AG09319 (cell line): ENCODE data around the gene ZMAT3.
A peak's percentile ranks its signal among the peaks of the same experiment; 100 is the strongest.
"Not testable (repeated sequence)": the region's sequence is repeated elsewhere in the genome, so short reads cannot be mapped to it uniquely, and the experiment has no call there.

Experiments used
- DNase-seq: peaks from one replicate; pipeline ENCODE4 v3.0.0-alpha.2; 2010; ENCODE audit warnings: low read depth; ENCODE audit errors: extremely low read depth
- TF ChIP-seq, protein P1 (sequence below): IDR thresholded peaks from 2 replicates; pipeline ENCODE4 v1.5.1; 2011; ENCODE audit warnings: low read depth, mild to moderate bottlenecking, inconsistent platforms, low read length, moderate library complexity

Gene ZMAT3

DNA sequence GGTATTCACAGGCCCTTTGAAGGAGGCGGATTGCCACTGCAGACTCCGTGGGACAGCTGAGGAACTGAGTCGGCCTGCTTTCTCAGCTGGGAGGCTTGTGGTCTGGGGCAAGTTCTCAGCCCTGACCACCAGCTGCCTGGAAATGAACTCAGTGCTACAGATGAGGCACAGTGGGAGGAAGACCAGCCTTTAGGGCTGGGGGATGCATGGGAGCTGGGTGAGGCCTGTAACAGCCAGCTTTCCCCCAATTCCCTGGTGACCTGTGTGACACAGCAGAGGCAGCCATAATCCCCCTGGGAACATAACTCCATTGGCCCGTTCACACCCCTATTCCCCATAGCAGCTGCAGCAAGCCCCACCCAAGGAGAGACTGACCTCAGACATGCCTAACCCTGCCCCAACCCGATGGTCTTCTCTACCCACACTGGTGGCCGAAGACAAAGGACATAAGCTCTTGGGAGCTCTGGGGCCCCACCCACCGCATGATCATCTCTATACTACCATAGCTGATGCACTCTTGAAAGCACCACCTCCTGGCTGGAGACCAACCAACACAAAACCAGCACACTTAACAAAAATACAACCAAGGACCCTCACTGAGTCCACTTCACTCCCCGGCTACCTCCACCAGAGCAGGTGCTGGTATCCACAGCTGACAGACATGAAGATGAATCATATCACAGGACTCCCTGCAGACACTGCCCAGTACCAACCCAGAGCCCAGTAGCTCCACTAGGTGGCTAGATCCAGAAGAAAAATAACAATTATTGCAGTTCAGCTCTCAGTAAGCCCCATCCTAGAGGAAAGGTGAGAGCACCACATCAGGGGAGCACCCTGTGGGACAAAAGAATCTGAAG lies 24.9 kb downstream of the ZMAT3 start:
- DNase-seq: no peak
- TF ChIP-seq, protein P1, sequence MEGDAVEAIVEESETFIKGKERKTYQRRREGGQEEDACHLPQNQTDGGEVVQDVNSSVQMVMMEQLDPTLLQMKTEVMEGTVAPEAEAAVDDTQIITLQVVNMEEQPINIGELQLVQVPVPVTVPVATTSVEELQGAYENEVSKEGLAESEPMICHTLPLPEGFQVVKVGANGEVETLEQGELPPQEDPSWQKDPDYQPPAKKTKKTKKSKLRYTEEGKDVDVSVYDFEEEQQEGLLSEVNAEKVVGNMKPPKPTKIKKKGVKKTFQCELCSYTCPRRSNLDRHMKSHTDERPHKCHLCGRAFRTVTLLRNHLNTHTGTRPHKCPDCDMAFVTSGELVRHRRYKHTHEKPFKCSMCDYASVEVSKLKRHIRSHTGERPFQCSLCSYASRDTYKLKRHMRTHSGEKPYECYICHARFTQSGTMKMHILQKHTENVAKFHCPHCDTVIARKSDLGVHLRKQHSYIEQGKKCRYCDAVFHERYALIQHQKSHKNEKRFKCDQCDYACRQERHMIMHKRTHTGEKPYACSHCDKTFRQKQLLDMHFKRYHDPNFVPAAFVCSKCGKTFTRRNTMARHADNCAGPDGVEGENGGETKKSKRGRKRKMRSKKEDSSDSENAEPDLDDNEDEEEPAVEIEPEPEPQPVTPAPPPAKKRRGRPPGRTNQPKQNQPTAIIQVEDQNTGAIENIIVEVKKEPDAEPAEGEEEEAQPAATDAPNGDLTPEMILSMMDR: no peak

DNA sequence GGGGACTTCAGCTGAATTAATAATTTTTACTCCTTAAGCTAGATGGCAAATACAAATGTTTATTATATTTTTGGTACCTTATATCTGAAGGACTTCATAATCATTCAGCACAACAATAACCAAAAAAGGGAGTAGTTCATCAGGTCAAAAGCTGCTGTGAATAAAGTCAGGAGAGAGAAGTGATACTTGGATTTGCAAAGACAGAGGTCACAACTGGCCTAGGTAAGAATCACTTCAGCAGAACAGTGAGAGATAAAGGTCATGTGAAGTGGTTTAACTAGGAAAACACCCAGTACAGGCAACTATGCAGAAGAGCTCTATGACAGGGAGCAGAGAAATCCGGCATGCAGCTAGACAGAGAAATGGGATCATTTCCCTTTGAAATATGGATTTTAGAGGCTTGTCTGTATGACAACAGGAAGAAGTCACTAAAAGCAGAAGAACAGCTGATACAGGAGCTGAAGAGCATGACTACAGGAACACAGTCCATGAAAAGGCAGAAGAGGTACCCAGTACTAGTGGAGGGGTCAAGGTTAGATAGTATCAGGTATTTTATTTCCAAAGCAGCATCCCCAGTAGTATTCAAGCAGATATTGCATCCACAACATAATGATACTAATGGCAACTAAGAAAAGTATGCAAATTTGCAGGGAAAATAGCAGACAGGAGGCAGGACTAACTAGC lies 25.7 kb downstream of the ZMAT3 start:
- TF ChIP-seq, protein P1: no peak
- no peak for DNase-seq

- DNase-seq: not testable (repeated sequence)
These were observed 32.7 kb downstream of the ZMAT3 start for GRCh38 chr3:179038899-179039251.

DNA sequence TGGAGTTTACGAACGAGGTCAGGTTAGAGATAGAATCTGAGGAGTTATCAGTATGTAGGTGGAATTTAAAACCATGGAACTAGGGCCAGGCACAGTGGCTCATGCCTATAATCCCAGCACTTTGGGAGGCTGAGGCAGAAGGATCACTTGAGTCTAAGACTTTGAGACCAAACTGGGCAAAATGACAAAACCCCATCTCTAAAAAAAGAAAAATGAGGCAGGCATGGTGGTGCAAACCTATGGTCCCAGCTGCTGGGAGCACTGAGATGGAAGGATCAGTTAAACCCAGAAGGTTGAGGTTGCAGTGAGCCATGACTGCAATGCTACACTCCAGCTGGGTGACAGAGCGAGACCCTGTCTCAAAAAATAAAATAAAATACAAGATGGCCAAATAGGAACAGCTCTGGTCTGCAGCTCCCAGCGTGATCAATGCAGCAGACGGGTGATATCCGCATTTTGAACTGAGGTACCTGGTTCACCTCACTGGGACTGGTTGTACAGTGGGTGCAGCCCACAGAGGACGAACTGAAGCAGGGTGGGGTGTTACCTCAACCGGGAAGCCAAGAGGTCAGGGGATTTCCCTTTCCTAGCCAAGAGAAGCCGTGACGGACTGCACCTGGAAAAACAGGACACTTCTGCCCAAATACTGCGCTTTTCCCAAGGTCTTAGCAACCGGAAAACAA lies 33.3 kb downstream of the ZMAT3 start:
- no peak for DNase-seq
- TF ChIP-seq, protein P1: no peak

DNA sequence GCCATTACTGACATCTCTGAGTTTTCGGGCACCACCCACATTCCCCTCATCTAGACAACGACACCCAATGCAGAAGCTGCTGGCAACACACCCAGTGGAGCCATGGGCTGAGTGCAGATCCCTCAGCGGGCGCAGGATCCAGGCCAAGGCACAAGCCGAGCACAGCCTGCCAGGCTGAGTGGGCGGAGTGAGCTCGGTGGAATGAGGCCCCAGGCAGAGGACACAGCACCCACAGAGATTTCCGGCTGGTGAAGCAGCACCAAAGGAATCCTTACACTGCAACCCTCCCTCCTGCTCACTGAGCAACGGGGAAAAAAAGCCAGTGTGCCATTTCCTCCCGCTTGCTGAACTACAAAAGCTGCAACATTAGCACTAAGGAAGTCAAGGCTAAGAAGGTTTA lies 34.3 kb downstream of the ZMAT3 start:
- TF ChIP-seq, protein P1: no peak
- peak; percentile 27 for DNase-seq

DNA sequence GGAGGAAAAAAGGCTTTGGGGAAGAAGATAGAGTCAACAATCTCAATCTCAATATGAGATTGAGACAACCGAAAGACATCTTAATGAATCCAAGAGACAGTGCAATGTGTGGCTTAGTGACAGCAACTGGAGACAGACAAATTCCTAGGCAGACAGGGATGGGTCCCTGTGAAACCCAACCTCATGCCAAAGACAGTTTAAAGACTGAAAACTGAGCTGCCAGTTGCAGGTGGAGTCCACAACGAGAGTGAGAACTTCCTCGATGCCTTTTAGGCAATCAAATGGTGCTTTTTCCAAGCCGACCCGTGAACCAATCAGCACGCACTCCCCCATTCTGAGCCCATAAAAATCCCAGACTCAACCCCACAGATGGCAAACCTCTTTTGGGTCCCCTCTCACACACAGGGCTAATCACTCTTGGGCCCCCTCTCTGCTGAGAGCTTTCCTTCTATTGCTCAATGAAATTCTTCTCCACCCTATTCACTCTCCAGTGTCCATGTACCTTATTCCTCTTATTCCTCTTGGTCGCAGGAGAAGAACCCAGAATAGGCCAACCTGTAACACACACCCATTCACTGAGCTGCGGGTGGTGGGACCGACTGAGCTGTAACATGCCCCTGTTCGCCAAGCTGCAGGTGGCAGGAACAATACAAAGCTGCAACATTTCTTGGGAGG lies 34.8 kb downstream of the ZMAT3 start:
- DNase-seq: no peak
- TF ChIP-seq, protein P1: no peak

GRCh38 chr3:179036226-179036625 lies 35.4 kb downstream of the ZMAT3 start:
- TF ChIP-seq, protein P1: no peak
- no peak for DNase-seq
